Tibial nerve (tissue), 3 donors: ENCODE measurements around the gene UBE3A.

Source experiments
- EP300 ChIP-seq, 2 donors: sonication (generic); formaldehyde crosslinking; IDR thresholded peaks; one replicate each; pipeline ENCODE4 v1.6.1; 2017; ENCODE audit warnings: antibody characterized with exemption in 2 of 2, mild to moderate bottlenecking in 1 of 2
- POLR2A ChIP-seq, 2 donors: fragments of 450-650 bp; IDR thresholded peaks; one replicate each; pipeline ENCODE4 v1.6.1; 2017; ENCODE audit warnings: antibody characterized with exemption in 2 of 2, mild to moderate bottlenecking in 2 of 2, moderate library complexity in 2 of 2

GRCh38 chr15:25408929-25409328 lies 29.9 kb downstream of the UBE3A start:
- TF ChIP-seq POLR2A (IDR thresholded peaks at IDR 0.05) (no peak), EP300 (IDR thresholded peaks at IDR 0.05) (no peak)
